ENCODE results near the gene DCLK2.

The DCLK2 gene

DNA sequence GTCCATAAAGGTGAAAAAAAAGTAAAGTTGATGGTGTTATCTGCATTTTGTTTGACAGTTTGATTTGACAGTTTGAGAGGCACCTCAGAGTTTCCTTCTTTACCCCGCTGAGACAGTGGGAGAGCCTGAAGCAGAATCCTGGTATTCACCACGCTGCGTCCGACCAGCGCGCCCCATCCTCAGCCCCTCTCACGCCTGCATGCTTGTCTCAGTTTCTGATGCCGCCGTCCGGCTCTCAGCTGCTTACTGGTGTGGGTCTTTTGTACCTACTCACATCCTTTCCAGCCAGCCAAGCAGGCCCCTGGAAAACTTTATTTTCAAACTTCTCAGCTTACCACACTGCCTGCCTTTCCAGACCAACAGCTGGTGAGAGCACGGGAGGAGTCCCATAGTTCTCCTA, 175.2 kb downstream of the DCLK2 start (continued):
- TF ChIP-seq, protein P1, sequence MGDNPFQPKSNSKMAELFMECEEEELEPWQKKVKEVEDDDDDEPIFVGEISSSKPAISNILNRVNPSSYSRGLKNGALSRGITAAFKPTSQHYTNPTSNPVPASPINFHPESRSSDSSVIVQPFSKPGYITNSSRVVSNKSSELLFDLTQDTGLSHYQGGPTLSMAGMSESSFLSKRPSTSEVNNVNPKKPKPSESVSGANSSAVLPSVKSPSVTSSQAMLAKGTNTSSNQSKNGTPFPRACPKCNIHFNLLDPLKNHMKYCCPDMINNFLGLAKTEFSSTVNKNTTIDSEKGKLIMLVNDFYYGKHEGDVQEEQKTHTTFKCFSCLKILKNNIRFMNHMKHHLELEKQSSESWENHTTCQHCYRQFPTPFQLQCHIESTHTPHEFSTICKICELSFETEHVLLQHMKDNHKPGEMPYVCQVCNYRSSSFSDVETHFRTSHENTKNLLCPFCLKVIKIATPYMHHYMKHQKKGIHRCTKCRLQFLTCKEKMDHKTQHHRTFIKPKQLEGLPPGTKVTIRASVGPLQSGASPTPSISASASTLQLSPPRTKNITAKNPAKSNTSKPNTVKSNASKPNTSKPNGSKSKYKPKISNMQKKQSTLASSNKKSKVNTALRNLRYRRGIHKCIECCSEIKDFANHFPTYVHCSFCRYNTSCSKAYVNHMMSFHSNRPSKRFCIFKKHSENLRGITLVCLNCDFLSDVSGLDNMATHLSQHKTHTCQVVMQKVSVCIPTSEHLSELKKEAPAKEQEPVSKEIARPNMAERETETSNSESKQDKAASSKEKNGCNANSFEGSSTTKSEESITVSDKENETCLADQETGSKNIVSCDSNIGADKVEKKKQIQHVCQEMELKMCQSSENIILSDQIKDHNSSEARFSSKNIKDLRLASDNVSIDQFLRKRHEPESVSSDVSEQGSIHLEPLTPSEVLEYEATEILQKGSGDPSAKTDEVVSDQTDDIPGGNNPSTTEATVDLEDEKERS (tag by site-specific recombination; IDR thresholded peaks at IDR 0.05) = no peak
- TF ChIP-seq, protein P2, sequence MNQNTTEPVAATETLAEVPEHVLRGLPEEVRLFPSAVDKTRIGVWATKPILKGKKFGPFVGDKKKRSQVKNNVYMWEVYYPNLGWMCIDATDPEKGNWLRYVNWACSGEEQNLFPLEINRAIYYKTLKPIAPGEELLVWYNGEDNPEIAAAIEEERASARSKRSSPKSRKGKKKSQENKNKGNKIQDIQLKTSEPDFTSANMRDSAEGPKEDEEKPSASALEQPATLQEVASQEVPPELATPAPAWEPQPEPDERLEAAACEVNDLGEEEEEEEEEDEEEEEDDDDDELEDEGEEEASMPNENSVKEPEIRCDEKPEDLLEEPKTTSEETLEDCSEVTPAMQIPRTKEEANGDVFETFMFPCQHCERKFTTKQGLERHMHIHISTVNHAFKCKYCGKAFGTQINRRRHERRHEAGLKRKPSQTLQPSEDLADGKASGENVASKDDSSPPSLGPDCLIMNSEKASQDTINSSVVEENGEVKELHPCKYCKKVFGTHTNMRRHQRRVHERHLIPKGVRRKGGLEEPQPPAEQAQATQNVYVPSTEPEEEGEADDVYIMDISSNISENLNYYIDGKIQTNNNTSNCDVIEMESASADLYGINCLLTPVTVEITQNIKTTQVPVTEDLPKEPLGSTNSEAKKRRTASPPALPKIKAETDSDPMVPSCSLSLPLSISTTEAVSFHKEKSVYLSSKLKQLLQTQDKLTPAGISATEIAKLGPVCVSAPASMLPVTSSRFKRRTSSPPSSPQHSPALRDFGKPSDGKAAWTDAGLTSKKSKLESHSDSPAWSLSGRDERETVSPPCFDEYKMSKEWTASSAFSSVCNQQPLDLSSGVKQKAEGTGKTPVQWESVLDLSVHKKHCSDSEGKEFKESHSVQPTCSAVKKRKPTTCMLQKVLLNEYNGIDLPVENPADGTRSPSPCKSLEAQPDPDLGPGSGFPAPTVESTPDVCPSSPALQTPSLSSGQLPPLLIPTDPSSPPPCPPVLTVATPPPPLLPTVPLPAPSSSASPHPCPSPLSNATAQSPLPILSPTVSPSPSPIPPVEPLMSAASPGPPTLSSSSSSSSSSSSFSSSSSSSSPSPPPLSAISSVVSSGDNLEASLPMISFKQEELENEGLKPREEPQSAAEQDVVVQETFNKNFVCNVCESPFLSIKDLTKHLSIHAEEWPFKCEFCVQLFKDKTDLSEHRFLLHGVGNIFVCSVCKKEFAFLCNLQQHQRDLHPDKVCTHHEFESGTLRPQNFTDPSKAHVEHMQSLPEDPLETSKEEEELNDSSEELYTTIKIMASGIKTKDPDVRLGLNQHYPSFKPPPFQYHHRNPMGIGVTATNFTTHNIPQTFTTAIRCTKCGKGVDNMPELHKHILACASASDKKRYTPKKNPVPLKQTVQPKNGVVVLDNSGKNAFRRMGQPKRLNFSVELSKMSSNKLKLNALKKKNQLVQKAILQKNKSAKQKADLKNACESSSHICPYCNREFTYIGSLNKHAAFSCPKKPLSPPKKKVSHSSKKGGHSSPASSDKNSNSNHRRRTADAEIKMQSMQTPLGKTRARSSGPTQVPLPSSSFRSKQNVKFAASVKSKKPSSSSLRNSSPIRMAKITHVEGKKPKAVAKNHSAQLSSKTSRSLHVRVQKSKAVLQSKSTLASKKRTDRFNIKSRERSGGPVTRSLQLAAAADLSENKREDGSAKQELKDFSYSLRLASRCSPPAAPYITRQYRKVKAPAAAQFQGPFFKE (tag by site-specific recombination; IDR thresholded peaks at IDR 0.05; ENCODE audit: borderline replicate concordance) = no peak
- TF ChIP-seq ZNF211 (tag by site-specific recombination; IDR thresholded peaks at IDR 0.05; ENCODE audit: low read depth) = no peak
- no peak for TF ChIP-seq BCL11B (tag by site-specific recombination; IDR thresholded peaks at IDR 0.05; ENCODE audit: low read depth)
- no peak for TF ChIP-seq ZNF133 (tag by site-specific recombination; IDR thresholded peaks at IDR 0.05)
- no peak for TF ChIP-seq FEZF1 (tag by site-specific recombination; IDR thresholded peaks at IDR 0.05)
- TF ChIP-seq, protein P3, sequence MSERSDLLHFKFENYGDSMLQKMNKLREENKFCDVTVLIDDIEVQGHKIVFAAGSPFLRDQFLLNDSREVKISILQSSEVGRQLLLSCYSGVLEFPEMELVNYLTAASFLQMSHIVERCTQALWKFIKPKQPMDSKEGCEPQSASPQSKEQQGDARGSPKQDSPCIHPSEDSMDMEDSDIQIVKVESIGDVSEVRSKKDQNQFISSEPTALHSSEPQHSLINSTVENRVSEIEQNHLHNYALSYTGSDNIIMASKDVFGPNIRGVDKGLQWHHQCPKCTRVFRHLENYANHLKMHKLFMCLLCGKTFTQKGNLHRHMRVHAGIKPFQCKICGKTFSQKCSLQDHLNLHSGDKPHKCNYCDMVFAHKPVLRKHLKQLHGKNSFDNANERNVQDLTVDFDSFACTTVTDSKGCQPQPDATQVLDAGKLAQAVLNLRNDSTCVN (tag by site-specific recombination; optimal IDR thresholded peaks at IDR 0.05) = no peak
- TF ChIP-seq, protein P4, sequence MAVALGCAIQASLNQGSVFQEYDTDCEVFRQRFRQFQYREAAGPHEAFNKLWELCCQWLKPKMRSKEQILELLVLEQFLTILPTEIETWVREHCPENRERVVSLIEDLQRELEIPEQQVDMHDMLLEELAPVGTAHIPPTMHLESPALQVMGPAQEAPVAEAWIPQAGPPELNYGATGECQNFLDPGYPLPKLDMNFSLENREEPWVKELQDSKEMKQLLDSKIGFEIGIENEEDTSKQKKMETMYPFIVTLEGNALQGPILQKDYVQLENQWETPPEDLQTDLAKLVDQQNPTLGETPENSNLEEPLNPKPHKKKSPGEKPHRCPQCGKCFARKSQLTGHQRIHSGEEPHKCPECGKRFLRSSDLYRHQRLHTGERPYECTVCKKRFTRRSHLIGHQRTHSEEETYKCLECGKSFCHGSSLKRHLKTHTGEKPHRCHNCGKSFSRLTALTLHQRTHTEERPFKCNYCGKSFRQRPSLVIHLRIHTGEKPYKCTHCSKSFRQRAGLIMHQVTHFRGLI (tag by site-specific recombination; IDR thresholded peaks at IDR 0.05) = no peak
- no peak for TF ChIP-seq ZBTB17 (tag by site-specific recombination; IDR thresholded peaks at IDR 0.05)
- TF ChIP-seq, protein P5, sequence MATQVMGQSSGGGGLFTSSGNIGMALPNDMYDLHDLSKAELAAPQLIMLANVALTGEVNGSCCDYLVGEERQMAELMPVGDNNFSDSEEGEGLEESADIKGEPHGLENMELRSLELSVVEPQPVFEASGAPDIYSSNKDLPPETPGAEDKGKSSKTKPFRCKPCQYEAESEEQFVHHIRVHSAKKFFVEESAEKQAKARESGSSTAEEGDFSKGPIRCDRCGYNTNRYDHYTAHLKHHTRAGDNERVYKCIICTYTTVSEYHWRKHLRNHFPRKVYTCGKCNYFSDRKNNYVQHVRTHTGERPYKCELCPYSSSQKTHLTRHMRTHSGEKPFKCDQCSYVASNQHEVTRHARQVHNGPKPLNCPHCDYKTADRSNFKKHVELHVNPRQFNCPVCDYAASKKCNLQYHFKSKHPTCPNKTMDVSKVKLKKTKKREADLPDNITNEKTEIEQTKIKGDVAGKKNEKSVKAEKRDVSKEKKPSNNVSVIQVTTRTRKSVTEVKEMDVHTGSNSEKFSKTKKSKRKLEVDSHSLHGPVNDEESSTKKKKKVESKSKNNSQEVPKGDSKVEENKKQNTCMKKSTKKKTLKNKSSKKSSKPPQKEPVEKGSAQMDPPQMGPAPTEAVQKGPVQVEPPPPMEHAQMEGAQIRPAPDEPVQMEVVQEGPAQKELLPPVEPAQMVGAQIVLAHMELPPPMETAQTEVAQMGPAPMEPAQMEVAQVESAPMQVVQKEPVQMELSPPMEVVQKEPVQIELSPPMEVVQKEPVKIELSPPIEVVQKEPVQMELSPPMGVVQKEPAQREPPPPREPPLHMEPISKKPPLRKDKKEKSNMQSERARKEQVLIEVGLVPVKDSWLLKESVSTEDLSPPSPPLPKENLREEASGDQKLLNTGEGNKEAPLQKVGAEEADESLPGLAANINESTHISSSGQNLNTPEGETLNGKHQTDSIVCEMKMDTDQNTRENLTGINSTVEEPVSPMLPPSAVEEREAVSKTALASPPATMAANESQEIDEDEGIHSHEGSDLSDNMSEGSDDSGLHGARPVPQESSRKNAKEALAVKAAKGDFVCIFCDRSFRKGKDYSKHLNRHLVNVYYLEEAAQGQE (tag by site-specific recombination; IDR thresholded peaks at IDR 0.05) = no peak
- TF ChIP-seq SP3 (tag by site-specific recombination; IDR thresholded peaks at IDR 0.05) = no peak
- TF ChIP-seq, protein P6, sequence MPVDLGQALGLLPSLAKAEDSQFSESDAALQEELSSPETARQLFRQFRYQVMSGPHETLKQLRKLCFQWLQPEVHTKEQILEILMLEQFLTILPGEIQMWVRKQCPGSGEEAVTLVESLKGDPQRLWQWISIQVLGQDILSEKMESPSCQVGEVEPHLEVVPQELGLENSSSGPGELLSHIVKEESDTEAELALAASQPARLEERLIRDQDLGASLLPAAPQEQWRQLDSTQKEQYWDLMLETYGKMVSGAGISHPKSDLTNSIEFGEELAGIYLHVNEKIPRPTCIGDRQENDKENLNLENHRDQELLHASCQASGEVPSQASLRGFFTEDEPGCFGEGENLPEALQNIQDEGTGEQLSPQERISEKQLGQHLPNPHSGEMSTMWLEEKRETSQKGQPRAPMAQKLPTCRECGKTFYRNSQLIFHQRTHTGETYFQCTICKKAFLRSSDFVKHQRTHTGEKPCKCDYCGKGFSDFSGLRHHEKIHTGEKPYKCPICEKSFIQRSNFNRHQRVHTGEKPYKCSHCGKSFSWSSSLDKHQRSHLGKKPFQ (tag by site-specific recombination; IDR thresholded peaks at IDR 0.05) = no peak
- no peak for TF ChIP-seq ZNF473 (tag by site-specific recombination; IDR thresholded peaks at IDR 0.05)
- TF ChIP-seq GLI4 (tag by site-specific recombination; IDR thresholded peaks at IDR 0.05) = no peak
- no peak for TF ChIP-seq ZNF670 (tag by site-specific recombination; IDR thresholded peaks at IDR 0.05; ENCODE audit: low read depth)
- TF ChIP-seq GFI1B (tag by site-specific recombination; IDR thresholded peaks at IDR 0.05) = no peak
